Cardiac septum (tissue), 1 donor: ENCODE data around the gene SDR39U1. TPM values are rescaled to one million over a fixed set of nuclear protein-coding genes. Genes with fewer than 3 reads are reported as not detected.
"Not testable (repeated sequence)": the region's sequence is repeated elsewhere in the genome, so short reads cannot be mapped to it uniquely, and the experiment has no call there.

Experiments used
- DNase-seq: peaks from one replicate; pipeline ENCODE4 v3.0.0-alpha.2; 2020; ENCODE audit warnings: low spot score
- intact Hi-C: fragments of 100-400 bp; cut with DNase I; formaldehyde crosslinking; loops from one replicate; pipeline ENCODE4 v1.14.0; 2022
- total RNA-seq: library from RNA; stranded (reverse); fragmentation: NEBNext Ultra II Directional; extraction: Animal tissue kit (Norgen Biotek cat#: 25700); gene quantifications from one replicate; pipeline ENCODE4 v1.2.1, GENCODE V29; 2021
- donor health status: DM: no; HTN: no; CAD: no.

The SDR39U1 gene
- total RNA-seq, 1 donor from 2014 or later, result 58.5 TPM

GRCh38 chr14:24456980-24457379, 14.4 kb upstream of the SDR39U1 start:
- DNase-seq, result no peak
- intact Hi-C loops, result no loop called here

DNA sequence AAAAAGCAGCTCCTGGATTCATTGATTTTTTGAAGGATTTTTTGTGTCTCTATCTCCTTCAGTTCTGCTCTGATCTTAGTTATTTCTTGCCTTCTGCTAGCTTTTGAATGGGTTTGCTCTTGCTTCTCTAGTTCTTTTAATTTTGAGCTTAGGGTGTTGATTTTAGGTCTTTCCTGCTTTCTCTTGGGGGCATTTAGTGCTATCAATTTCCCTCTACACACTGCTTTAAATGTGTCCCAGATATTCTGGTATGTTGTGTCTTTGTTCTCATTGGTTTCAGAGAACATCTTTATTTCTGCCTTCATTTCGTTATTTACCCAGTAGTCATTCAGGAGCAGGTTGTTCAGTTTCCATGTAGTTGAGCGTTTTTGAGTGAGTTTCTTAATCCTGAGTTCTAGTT, 8.3 kb upstream of the SDR39U1 start:
- intact Hi-C loops, DNase-seq: not testable (repeated sequence)

DNA sequence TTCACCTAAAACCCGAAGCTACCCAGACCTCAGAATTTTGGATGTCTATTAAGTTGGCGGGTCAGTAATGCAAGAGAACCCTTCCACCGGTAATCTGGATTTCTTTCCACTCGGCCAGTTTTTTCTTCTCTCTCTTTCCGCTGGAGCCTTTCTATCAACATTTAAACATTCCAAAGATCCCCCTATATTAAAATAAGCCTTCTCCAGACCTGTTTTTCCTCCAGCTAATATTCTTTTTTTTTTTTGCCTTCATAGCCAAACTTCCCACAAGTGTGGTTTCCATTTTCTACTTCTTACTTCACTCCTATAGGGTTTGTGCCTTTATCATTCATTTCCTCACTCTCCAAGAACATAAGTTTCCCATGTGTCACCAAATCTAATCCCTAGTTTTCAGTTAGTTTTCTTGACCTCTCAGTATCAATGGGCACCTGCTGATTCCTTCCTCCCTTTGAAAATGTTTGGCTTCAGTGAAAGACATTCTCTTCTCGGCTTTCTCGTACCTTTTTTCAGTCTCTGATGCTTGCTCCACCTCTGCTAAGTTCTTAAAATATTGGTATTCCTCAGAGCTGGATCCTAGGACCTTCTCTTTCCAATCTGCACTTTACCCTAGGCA, 583 bp upstream of the SDR39U1 start:
- intact Hi-C loops, result no loop called here
- no peak for DNase-seq

DNA sequence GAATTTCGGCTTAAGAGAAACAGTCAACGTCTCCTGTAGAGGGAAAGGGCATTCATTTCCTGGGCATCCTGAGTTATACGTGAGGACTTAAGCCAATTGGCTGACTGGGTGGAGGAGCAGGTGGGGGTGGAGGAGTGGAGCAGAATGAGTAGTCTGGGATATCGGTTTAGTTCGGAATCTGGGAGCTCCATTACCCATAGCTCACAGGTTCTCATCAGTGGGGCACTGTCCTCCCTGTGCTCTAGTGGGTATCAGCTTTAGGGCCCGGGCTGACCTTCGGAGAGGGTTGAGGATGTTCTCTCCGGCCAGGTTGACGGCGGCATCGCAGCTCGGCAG, 704 bp downstream of the SDR39U1 start:
- intact Hi-C loops, result no loop called here
- no peak for DNase-seq

DNA sequence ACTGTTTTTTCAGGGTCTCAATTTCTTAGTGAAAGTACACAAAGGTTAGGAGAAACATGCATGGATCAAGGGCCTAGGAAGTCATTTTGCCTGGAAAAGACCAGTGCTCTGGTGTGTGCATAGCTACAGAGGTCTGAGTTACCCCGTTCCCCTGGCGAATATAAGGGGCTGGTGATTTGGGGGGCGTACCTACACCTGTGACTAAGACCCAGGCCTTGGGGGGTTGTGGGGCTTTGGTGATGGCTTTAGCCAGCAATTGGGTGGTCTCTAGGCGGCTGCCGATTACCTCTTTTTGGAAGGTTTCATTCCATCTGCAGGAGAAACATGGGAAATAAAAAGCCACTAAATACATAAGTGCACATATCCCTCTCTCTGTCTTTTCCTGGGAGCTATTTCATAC, 1.1 kb downstream of the SDR39U1 start:
- no peak for DNase-seq
- intact Hi-C loops, result no loop called here

- no peak for DNase-seq
- intact Hi-C loops, result no loop called here
Observed at GRCh38 chr14:24440606-24441399, 1.8 kb downstream of the SDR39U1 start.

GRCh38 chr14:24439830-24440605, 2.6 kb downstream of the SDR39U1 start:
- no peak for DNase-seq
- intact Hi-C loops, result no loop called here

DNA sequence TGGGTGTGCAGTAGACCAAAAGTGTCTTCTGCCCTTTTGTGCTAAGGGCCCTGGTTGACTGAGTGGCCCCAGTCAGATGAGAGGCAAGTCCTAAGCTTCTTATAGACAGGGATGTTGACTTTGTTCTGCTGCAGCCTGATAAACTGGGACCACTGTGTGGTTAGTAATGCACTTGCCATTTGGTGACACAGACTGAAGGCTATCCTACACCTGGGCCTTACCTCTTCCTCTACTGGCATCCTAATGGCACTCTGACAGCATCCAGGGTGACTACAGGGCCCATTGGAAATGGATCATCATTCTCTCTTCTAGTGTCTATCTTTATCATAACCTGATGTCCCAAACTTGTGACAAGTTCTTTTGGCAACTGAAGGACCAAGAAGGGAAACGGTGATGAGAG, 3.3 kb downstream of the SDR39U1 start:
- no peak for DNase-seq
- intact Hi-C loops, result no loop called here

- no peak for DNase-seq
- intact Hi-C loops, result no loop called here
Observed at GRCh38 chr14:24438223-24439097, 4.1 kb downstream of the SDR39U1 start.

DNA sequence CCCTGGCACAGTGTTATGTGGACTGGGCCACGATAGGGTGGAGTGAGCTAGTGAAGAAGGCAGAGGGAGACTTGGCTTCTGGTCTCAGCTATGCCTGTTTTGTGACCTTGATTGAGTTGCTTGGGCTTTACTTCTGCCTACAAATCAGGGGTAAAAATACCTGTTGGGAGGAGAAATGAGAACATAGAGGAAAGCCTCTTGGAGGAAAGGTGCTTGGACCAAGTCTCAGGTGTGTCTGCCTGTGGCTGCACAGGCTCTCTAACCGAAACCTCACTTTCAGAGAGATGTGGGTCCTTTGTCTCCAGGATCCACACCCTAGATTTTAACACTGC, 4.9 kb downstream of the SDR39U1 start:
- DNase-seq, result no peak
- intact Hi-C loops, result no loop called here

DNA sequence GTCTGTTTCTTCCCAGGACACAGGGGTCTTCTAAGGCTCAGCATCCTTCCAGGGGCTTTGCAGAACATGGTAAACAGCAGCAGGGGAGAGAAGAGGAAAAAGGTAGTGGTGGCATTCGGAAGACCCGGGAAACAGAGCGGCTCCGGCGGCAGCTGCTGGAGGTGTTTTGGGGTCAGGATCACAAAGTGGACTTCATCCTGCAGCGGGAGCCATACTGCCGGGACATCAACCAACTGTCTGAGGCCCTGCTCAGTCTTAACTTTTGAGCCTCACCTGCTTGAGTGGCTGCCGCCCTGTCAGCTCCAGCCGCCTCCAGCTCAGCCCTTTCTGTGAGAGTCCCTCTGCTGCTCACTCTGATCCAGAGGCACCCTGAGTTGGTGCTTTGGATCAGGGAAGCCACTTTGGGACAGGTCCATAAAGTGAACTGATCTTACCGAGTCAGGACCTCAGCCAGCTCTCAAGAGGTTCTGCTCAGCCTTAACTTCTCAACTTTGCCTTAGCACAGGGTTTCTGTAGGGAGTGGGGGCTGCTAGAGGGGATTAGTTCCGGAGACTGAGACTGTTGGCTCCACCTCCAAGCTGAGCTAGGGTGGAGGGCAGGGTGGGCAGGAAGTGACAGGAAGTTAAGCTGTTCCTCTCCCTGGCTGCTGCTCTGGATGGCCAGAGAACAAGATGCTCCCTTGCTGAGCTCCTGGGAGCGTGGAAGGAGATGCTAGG, 5.4 kb downstream of the SDR39U1 start:
- intact Hi-C loops, result no loop called here
- DNase-seq, result no peak

DNA sequence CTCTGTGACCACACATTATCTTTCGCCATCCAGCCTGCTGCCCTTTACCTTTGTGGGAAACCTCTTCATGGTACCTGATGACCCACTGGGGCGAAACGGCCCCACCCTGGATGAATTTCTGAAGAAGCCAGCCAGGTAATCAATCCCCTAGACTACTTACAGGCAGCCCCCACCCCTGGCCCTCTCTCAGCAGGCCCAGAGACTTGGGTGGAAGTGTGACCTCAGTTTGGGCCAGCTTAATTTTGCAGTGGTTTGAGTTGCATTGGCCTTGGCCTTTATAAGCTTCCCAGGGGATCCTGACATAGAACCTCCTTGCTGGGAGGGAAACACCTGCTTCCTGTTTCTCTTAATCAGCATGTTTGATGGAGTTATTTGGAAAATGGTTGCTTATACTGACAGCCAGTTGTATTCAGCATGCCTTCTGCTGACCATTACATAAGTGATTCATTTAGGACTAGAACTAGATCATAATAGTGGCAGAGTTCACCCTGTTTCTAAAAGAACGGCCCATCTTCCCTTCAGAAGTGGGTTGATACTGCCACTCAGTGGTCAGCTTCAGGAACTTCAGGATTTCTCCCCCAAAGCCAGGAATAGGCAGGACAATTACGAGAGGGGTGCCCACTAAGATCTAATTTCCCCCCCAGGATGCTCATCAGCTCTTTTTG, 6.1 kb downstream of the SDR39U1 start:
- no peak for DNase-seq
- intact Hi-C loops, result loop anchor here (1.0 kb wide), 1 partner anchor 103 kb away; no protein-coding TSS in a partner anchor

- DNase-seq, result no peak
- intact Hi-C loops, result loop anchor here (1.0 kb wide), 1 partner anchor 103 kb away; no protein-coding TSS in a partner anchor
Observed at GRCh38 chr14:24435998-24436354, 6.6 kb downstream of the SDR39U1 start.

GRCh38 chr14:24435192-24435810, 7.3 kb downstream of the SDR39U1 start:
- DNase-seq, result no peak
- intact Hi-C loops, result no loop called here

GRCh38 chr14:24434676-24435075, 7.9 kb downstream of the SDR39U1 start:
- intact Hi-C loops, result loop anchor here (5.0 kb wide), 1 partner anchor 192 kb away; the partner anchor contains the start of gene TINF2

GRCh38 chr14:24434036-24434435, 8.5 kb downstream of the SDR39U1 start:
- no peak for DNase-seq
- intact Hi-C loops, result loop anchor here (5.0 kb wide), 1 partner anchor 192 kb away; the partner anchor contains the start of gene TINF2

More at GRCh38 chr14:24434676-24435075, 7.9 kb downstream of the SDR39U1 start:
- DNase-seq, result no peak

DNA sequence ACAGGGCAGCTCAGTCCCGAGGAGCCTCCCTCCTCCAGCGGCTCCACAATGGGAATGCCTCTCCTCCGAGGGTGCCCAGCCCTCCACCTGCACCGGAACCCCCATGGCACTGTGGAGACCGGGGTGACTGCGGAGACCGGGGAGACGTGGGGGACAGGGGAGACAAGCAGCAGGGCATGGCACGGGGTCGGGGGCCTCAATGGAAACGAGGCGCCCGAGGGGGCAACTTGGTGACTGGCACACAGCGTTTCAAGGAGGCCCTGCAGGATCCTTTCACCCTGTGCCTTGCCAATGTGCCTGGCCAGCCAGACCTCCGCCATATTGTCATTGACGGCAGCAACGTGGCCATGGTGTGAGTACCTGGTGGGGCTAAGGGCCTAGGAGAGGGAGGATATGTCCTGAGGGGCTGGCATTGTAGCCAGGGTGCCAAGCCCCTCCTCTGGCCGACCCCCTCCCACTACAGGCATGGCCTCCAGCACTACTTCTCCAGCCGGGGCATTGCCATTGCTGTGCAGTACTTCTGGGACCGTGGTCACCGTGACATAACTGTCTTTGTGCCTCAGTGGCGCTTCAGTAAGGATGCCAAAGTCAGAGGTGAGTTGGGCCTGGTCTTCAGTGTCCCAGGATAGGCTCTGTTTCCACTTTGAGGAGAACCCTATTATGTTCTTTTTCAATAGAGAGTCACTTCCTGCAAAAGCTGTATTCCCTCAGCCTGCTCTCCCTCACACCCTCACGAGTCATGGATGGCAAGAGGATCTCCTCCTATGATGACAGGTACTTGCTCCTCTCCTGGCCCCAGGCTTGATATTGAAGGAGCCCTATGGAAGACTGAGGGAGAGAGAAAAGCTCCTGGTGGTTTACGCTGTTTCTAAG, 10.1 kb downstream of the SDR39U1 start:
- intact Hi-C loops, result loop anchor here (5.0 kb wide), 1 partner anchor 190 kb away; the partner anchor contains the start of gene TINF2
- no peak for DNase-seq
